PFSK-1 (cell line): ENCODE data around the gene KRT75.

Experiments
- POLR2AphosphoS5 ChIP-seq: IDR thresholded peaks from 2 replicates; pipeline ENCODE4 v1.6.1; 2012; ENCODE audit warnings: low read depth, mild to moderate bottlenecking, control low read depth, low read length, moderate library complexity
- TF ChIP-seq, protein P1 (sequence below), 2 experiments: IDR thresholded peaks; 2 replicates each; pipeline versions ENCODE4 v1.6.1 to v1.8.0; 2011 to 2012; ENCODE audit warnings: low read depth in 2 of 2, low read length in 2 of 2, control low read depth in 1 of 2, inconsistent platforms in 1 of 2, mild to moderate bottlenecking in 1 of 2, moderate library complexity in 1 of 2; ENCODE audit not compliant: insufficient read depth in 1 of 2

- no peak for TF ChIP-seq POLR2AphosphoS5
- TF ChIP-seq, protein P1, sequence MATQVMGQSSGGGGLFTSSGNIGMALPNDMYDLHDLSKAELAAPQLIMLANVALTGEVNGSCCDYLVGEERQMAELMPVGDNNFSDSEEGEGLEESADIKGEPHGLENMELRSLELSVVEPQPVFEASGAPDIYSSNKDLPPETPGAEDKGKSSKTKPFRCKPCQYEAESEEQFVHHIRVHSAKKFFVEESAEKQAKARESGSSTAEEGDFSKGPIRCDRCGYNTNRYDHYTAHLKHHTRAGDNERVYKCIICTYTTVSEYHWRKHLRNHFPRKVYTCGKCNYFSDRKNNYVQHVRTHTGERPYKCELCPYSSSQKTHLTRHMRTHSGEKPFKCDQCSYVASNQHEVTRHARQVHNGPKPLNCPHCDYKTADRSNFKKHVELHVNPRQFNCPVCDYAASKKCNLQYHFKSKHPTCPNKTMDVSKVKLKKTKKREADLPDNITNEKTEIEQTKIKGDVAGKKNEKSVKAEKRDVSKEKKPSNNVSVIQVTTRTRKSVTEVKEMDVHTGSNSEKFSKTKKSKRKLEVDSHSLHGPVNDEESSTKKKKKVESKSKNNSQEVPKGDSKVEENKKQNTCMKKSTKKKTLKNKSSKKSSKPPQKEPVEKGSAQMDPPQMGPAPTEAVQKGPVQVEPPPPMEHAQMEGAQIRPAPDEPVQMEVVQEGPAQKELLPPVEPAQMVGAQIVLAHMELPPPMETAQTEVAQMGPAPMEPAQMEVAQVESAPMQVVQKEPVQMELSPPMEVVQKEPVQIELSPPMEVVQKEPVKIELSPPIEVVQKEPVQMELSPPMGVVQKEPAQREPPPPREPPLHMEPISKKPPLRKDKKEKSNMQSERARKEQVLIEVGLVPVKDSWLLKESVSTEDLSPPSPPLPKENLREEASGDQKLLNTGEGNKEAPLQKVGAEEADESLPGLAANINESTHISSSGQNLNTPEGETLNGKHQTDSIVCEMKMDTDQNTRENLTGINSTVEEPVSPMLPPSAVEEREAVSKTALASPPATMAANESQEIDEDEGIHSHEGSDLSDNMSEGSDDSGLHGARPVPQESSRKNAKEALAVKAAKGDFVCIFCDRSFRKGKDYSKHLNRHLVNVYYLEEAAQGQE (IDR thresholded peaks at IDR 0.05; ENCODE audit: insufficient read depth in 1 of 2, low read depth in 2 of 2, low read length in 2 of 2), result no peak
Observed at GRCh38 chr12:52477651-52478050, 43.5 kb upstream of the KRT75 start.
